HG02970 (cell line): Measurements from ENCODE around the gene WDR45B.

Source experiments
- ATAC-seq: cut with Tn5 transposase; IDR thresholded peaks from one replicate; pipeline ENCODE4 v1.9.1; 2021; ENCODE audit warnings: mild to moderate bottlenecking, moderate library complexity, moderate number of reproducible peaks; ENCODE audit not compliant: unreplicated experiment, low FRiP score

Gene WDR45B

DNA sequence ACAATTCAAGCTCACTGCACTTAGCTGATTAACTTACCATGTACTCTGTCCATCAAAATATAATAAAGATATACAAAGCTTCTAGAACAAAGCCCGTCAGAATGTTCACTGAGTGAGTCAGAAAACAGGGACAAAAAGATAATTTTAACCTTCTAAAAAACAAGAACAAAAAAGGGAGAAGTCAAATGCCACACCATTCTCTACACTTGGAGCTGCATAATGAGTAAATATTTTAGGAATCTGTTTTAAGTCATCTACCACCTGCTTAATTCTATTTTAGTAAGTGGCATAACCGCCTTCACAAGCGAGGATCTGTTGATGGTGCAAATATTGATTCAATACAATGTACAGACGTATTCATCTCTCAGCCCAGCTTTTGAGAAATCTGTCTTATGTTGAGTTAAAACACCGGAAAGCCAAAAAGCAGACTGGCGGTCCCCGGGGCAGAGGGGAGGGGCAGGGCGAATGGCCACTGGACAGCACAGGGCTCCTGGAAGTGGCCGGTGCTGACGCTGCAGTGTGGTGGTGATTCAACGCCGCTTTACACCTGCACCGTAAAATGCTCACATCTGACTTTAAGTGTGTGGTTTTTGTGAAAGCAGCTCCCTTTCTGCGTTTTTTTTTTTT is 30.1 kb upstream of the WDR45B start:
- no peak for ATAC-seq

DNA sequence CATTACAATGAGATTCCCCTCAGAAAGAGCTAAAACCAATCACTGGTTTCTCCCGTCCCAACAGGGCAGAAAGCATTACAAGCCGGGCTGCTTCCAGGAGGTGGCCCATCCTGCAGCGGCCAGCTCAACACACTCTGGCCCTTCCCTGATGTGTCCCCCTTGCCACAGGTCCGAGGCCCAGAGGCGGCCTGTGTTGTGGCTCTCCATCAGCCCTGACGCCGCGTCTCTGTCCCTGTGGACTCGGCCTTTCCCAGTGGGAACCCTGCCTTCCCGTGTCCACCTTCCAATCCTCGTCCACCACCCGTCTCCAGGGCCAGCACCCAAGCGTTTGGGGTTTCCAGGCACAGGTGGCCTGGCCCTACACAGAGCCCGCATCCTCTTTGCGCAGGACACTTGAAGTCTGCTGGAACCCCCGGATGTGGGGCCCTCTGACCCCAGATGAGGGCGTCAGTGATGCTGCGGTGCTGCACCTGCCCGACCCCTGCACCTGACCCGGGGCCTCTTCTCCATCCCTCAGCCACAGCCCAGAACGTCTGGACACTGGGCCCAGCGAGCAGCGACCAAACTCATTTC is 29.2 kb upstream of the WDR45B start:
- no peak for ATAC-seq

DNA sequence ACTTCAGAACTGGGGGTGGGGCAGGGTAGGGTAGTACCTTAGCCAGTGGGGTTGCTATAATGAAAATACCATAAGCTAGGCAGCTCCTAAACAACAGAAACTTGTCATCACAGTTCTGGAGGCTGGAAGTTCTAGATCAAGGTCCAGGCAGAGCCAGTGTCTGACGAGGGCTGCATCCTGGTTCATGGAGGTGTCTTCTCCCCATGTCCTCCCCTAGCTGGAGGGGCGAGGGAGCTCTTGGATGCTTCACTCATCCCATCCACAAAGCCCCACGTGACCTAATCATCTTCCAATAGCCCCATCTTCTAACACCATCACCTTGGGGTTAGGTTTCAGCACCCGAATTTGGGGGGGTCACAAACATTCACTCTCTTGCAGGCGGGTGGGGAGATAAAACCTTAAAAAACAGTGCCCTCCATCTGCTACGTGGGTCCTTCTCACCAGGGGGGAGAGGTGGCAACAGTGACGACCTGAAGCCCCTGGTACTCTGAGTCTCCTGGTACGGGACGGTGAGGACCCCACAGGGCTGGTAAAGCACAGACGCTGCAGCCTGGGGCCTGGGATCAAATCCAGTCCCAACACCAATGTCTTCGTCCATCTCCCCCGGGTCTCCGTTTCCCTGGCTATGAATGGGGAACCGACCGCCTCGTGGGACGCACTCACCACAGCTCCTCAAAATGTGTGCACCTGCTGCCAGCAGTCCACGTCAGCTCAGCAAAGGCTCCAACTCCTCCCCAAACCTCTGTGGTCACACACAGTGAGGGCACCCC is 27.4 kb upstream of the WDR45B start:
- ATAC-seq: no peak

DNA sequence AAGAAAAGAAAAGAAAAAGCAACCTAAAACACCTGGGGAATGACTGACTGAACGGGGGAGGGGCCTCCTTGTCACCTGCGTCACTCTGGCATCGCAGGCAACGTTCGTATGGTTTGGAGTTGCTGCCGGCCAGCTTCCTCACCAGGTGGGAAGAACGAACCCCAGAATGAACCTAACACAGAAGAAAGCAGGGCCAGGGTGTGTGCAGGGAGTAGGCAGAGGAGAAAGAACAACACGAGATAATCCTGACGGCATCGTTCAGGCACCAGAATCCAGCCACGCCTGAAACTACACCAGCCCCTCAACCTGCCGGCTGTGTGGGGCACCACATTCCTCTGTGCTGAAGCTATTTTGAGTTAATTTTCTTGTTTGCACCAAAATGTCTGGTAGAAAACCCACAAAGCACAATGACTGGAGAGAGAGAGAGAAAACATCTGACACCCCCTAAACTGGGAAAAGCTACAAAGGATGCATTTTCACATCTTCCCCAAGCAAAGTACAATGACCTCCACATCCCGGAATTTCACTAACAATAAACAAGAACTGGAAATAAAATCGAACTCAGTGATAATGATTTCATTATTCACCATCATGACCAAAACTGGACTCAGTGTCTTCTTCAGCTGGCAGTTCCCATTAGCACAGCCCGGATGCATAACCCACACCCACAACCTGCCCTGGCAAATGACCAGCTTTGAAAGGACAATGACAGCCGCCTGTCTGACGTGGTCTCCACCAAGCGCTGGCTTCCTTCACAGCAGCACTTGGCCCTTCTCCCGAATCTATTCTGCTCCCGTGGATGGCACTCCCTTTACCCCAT is 26.6 kb upstream of the WDR45B start:
- no peak for ATAC-seq

DNA sequence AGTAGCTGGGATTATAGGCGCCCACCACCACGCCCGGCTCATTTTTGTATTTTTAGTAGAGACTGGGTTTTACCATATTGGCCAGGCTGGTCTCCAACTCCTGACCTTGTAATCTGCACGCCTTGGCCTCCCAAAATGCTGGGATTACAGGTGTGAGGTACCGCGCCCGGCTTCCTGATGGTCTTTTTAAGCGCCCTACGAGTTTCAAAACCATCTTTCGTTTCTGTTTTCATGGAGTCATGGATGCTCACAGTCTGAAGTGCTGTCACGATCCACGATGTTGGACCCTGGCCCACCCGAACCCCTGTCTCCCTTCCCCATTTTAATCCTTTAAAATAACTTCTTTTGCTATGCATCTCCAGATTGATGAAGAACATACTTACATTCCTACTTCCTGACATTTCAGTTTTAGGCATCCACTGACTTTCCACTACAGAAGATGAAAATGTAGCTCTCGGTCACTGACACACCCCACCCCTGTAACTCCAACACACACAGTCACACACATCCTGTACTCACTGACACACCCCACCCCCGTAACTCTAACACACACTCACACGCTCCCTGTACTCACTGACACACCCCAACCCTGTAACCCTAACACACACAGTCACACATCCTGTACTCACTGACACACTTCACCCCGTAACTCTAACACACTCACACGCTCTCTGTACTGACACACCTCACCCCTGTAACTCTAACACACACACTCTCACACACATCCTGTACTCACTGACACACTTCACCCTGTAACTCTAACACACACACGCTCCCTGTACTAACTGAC is 22.6 kb upstream of the WDR45B start:
- ATAC-seq: no peak

DNA sequence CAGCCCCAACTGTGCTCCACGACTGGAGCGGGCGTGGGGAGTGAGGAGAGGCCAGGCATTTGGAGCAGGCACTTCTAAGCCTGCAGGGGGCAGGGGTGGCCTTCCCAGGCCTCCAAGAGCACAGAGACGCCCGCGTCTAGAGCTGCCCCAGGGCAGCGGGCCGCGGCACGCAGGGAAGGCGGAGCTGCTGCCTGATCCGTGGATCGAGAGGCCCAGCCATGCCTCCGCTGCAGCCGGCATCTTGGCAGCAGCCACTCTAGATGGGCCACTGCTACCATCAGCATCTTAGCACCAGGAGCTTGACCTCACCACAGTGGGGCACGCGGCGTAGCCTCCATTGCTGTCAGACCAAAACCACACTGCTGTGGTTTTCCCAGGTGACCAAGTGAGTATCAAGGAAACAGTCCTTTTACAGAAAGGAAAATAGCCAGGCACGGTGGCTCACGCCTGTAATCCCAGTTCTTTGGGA is 20.4 kb upstream of the WDR45B start:
- ATAC-seq: no peak

DNA sequence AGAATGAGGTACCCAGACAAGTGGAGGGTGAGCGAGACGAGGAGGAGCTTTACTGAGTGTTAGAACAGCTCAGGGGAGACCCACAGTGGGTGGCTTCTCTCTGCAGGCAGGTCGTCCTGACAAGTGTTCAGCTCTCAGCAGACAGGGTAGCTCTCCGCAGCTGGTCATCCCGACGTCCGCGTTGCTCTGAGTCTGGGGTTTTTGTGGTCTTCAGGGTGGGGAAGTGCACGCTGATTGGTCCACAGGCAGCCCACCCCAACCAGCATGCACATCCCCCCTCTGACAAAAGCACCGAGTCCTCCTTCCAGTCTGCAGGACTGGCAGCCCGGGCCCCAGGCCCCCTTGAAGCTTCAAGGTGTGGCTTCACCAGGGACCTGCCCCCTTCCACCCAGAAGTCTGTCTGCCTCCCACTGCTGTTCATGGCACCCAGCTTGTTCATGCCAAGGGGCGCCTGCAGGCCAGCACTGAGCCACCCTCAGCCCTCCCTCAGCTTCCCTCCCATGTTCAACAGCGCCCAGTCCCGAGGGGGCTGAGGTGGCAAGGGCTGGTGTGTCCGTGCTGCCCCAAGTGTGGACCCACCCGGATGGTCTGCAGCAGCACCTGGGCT is 19.9 kb upstream of the WDR45B start:
- no peak for ATAC-seq

DNA sequence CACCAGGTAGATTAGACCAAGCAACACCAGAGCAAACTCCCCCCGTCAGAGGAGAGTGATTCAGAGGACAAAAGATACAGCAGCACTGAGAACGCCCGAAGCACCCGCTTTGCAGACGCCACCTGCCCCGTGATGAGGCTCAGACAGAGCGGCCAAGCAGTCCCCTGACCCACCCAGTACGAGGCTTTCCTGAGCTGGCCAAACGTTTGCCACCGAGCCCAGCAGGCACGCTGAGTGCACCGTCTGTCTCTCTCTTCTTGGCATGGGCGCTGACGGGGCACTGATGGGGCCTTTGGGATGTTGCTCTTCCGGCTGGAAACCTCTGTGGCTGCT is 19.4 kb upstream of the WDR45B start:
- ATAC-seq: no peak

DNA sequence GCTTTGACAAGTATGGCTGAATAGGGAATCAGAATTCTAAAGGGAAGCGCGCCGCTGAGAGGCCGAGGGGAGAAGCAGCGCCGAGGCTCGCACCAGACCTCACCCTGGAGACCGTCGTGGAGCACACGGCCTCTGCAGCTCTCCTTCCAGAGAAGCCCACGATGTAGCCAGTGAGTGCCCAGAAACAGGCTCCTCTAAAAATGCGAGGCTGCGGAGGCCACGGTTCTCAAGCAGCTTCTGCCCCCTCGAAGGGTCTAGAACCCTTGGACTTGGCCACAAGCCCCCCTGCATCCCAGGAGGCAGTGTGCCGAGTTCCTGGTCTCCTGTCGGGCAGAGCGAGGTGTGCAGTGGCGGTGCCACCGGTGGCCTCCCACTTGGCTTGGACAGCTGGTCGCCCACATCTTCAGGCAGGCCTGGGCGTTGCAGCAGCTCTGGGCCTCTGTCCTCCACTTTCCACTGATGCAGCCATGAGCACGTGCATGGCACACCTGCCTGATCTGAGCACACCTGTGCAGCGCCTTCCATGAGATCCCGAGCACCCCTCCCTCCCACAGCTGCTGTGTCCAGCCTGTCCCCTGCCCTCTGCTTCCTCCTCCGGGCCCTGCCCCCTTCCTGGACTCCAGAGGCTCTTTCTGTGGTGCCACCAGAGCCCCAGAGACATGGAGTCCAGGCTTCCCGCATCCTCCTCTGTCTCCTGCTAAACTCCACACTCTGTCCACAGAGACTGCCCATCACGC is 18.9 kb upstream of the WDR45B start:
- ATAC-seq: no peak

DNA sequence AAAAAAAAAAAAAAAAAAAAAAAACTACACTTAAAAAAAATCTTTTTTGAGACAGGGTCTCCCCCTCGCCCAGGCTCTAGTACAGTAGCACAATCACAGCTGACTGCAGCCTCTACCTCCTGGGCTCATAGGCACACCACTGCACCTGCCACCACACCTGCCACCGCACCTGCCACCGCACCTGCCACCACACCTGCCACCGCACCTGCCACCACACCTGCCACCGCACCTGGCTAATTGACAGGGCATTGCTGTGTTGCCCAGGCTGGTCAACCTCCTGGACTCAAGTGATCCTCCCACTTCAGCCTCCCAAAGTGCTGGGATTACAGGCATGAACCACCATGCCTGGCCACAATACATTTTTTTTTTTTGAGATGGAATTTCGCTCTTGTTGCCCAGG is 17.6 kb upstream of the WDR45B start:
- ATAC-seq: no peak

DNA sequence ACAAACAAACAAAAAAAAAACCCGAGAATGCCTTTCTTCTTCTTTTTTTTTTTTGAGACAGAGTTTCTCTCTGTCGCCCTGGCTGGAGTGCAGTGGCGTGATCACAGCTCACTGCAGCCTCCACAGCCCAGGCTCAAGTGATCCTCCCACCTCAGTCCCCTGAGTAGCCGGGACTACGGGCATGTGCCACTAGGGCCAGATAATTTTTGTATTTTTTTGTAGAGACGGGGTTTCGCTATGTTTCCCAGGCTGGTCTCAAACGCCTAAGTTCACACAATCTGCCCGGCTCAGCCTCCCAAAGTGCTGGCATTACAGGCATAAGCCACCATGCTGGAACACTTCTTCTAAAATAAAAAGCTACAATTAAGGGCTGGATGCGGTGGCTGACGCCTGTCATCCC is 17.0 kb upstream of the WDR45B start:
- no peak for ATAC-seq

DNA sequence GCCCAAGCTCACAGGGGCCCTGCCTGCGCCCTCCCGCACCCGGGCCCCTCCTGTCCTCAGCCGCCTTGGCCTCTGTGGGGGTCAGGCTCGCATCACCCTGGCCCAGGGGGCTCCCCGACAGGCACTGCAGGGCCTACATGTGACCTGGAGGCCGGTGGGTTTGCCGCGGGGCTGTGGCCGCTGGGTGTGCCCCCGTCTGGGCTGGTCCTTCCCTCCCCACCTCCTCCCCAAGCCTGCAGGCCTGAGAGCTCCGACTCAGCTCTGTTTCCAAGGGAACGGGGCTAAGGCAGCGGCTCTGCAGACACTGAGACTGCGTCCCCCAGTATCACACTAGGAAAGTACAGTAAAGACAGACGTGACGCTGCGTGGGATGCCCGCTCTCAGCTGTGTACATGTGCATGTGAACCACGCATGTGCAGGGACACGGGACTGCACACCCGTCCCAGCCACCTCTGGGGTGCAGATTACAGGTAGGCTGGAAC is 16.5 kb upstream of the WDR45B start:
- no peak for ATAC-seq

DNA sequence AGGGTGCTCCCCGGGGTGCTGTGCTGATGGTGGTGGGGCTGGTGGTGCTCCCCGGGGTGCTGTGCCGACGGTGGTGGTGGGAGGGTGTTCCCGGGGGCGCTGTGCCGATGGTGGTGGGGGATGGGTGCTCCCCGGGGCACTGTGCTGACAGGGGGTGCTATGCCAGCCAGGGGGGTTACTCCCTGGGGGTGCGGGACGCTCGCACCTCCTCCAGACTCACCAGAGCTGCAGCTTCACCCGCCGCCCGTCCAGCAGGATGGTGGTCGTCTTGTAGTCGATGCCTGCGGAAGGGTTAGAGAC is 16.0 kb upstream of the WDR45B start:
- no peak for ATAC-seq

DNA sequence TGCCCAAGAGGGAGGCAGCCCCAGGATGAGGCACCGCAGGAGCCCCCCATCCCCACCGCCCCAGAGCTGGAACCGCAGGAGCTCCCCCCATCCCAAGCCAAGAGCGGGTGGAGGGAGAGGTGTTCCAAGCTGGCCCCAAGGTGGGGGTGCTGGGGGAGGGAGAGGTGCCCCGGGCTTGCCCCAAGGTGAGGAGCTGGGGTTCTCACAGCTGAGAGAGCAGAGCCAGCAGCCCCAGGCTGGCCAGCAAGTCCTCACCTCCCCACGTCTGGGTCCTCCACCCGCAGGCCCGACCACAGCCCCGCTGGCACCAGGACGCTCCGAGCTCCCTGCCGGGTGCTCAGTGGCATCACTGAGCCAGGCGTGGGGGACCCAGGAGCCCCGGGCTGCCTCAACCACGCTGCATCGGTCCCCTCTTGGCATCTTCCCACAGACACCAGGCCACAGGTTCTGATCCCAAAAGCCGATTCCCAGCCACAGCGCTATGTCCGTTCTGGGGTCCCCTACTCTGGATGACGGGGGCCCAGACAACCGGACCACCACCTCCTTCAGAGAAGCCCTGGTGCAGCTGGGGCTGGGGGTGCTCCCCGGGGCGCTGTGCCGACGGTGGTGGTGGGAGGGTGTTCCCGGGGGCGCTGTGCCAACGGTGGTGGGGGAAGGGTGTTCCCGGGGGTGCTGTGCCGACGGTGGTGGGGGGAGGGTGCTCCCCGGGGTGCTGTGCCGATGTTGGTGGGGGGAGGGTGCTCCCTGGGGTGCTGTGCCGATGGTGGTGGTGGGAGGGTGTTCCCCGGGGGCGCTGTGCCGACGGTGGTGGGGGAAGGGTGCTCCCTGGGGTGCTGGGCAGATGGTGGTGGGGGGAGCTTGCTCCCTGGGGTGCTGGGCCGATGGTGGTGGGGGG is 15.4 kb upstream of the WDR45B start:
- ATAC-seq: no peak

DNA sequence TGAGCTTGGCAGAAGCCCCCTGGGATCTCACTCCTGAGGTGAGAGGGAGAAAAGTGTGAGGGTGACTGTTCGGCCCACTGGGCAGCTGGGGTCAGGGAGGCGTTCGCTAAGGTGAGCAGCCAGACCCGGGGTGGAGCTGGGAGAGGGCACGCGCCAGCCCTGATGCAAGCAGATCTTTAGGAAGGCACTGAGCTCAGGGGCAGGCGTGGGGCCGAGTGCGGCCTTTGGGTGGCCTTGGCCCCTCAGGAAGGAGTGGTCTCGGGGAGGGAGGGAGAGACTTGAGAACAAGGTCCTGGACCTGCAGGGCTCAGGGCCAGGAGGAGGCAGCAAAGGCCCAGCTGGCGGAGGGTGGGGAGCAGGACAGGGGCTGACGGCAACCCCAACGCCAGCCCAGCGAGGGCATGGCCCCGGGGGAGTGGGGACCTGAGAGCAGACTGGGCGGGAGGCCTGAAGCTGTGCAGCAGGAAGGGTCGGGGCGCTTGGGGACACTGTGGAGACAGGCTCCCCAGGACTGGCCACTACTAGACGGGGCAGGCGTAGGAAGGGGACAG is 14.5 kb upstream of the WDR45B start:
- no peak for ATAC-seq

DNA sequence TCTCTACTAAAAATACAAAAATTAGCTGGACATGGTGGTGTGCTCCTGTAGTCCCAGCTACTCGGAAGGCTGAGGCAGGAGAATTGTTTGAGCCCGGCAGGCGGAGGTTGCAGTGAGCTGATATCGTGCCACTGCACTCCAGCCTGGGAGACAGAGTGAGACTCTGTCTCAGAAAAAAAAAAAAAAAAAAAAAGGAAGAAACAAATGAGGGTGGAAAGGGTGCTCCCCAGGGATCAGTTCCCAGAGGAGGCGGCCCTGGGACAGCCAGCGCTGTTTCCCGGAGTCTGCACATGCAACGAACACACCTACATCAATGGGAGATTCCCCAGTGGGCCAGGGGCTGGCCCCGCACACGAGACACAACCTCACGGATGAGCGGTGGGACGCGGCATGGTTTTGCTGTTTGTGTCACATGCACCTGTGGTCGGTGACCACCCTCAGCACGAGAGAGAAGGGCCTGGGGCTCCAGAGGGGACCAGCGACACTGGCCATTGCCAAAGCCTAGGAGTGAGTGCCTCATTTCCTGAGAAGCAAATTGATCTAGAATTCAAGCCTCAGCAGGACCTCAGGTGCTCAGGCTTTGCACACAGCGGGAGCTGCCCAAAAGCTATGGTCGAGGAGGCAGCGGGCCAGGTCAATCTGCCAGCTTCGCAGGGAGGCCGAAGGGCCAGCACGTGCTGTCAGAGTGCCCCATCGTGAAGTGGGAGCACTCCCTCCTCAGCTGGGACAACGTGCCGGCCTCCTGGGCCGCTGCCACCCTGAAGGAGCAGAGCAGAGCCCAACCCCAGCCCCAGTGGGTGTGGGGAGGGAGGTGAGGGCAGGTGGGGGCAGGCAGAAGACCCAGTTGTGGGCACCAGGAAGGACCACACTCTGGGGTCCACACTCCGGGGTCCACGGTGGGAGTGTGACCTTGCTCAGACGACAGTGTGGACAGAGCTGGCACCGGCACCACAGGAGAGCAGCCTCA is 13.8 kb upstream of the WDR45B start:
- no peak for ATAC-seq

DNA sequence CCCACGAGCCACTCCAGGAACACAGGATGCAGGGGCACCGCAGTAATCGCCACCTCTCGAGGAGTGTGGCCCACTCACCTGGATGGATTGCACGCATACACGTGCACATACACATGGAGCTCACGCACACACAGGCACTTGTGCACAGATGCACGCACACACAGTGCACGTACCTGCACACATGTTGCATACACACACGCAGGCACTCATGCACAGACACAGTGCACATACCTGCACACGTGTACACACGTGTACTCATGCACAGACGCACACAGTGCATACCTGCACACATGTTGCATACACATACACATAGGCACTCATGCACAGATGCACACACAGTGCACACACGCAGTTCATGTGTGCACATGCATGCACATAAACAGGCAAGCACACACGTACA is 11.6 kb upstream of the WDR45B start:
- no peak for ATAC-seq
